Anterior cingulate cortex (tissue), 58 donors: ENCODE data around the gene SBF2.
A peak's percentile ranks its signal among the peaks of the same experiment; 100 is the strongest.
"Not testable (repeated sequence)": the region's sequence is repeated elsewhere in the genome, so short reads cannot be mapped to it uniquely, and the experiment has no call there.

Experiments
- DNase-seq, 58 donors: peaks; one replicate each; lab custom pipeline; 2025; lab: John Stamatoyannopoulos, UW

Gene SBF2

DNA sequence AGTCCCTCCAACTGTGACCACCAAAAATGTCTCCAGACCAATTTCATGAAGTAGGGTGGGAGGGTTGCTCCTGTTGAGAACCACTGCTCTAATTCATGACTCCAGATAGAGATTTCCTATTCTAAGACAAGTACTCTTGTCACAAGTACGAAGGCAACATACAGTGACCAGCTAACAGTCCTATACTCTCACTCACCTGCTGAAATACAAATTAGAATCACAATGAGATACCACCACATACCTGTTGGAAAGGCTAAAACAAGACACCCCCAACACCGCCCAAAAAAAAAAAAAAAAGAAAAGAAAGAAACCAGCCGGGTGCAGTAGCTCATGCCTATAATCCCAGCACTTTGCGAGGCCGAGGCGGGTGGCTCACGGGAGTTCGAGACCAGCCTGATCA, 319.6 kb downstream of the SBF2 start:
- no peak for DNase-seq

DNA sequence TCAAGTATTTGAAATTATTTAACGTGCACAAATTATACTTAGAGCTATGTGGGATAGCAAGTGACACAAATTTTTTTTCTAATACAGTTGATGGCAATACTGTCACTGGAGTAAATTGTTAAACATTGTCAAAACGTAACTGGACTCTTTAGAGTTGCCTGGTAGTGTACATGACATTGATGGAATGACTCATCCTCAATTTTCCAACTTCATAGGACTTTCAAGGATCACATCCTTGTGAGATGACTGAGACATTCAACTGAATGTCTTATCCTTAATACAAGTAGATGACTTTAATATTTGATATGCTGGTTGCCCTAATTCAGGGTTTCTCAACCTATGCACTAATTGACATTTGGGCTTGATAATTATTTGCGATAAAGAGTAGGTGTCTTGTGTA, 320.1 kb downstream of the SBF2 start:
- DNase-seq, result no peak

DNA sequence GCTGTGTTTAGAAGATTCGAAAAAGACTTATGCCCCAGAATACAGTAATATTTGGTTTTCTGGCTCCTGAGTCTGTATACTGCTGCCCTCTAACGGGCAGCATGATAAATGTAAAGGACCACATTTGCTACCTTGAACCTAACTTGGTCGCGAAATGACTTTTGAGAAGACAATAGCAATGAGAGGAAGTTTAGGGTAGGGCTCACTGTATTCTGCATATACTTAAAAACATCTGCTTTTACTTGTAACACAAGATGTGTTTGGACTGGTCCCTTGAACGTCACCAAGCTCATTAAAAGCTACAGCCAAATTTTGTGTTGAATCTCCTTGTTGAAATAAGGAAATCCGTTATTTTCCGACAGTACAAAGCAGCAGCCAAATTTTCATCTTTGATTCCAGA, 321.0 kb downstream of the SBF2 start:
- peak in 1 of 58 donors; percentile 3 for DNase-seq

DNA sequence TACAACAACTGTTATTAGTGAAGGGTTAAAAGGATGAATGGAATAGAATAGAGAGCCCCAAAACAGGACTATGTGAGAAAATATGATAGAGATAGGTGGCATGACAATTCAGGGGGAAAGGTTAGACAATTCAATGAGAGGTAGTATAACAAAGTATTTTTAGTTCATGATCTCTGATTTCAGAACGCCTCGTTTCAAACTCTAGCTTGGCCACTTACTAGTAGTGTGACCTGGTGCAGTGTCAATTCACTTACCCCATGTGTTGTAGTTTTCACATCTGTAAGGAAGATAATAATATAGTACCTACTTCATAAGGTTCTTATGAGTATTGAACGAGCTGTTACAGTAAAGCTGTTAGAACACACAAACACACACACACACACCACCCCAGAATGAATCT, 322.1 kb downstream of the SBF2 start:
- no peak for DNase-seq

DNA sequence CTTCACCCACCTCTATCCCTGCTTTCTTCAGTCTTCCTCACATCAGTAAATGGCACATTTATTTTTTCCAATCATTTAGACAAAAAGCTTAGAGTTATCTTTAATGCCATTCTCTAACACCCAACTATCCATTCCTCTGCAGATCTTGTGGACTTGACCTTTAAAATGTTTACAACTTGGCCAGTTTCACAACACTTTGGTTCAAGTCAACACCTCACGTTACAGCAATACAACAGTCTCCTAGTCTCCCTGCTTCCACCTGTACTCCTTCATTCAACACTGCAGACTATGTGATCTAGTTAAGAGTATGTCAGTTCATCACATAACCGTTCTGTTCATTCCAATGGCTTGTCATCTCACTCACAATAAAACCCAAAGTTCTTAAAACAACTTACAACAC, 325.0 kb downstream of the SBF2 start:
- no peak for DNase-seq

DNA sequence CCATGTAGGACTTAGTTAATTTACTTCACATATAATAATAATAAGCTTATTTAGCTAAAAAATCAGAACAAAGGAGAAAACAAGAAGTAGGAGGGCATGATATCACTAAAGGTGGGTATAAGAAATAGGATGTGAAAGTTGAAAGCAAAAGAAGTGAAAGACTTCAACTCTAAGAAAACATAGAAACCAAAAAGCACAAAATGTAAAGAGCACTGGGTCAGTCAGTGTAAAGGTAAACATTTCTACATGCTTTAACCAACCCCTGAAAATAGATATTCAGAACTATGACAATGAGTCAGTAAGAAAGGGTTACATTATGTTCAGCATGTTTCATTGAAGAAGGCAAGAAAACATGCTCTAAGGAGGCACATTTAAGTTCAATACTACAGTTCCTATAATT, 331.3 kb downstream of the SBF2 start:
- DNase-seq, result no peak

DNA sequence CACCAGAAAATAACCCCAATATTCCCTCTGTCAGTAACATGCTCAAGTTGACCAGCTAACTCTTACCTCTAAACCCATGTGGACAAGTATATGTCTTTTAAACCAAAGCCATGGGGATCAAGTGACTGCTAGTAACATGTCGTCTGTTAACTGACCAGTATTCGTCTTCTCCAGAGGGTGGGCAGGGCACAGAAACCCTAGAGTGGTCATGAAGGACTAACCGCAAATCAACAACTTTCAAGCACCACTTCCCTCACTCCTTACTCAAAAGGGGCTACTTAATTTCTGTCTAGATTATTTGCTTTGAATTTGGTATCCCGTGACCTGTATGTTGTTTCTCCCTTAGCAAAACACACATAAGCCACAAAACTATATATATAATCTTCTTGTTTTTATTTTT, 336.9 kb downstream of the SBF2 start:
- DNase-seq, result no peak

DNA sequence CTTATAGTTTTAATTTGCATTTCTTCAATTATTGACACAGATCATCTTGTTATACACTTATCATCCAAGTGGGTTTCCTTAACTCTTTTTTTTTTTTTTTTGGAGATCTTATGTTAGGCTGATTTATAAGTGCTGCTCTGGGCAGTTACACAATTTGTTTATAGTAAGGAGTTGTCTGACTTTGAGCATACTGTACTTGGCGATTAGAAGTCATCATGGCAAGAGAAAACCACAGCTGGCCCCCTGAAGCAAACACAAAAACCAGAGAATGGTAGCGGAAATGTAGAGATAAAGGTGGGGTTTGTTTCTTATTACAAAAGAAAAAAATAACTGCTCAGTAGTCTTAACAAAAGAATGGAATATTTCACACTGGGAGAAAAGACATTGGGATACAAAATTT, 337.5 kb downstream of the SBF2 start:
- no peak for DNase-seq

DNA sequence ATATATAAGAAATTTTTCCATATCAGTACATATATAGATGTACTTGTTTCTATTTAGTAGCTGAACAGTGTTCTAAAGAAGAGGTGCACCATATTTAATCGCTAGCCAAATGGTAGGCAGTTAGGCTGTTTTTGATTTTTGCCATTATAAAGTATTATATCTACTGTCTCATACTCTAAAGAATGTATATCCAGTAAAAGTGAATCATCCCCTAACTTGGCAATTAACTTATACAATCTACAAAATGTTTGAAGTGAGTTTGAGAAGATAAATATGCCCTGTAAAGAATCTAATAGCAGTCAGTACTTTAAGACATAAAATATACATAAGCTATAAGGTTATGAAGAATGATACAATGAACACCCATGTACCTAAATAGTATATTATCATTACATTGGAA, 338.6 kb downstream of the SBF2 start:
- DNase-seq, result no peak

DNA sequence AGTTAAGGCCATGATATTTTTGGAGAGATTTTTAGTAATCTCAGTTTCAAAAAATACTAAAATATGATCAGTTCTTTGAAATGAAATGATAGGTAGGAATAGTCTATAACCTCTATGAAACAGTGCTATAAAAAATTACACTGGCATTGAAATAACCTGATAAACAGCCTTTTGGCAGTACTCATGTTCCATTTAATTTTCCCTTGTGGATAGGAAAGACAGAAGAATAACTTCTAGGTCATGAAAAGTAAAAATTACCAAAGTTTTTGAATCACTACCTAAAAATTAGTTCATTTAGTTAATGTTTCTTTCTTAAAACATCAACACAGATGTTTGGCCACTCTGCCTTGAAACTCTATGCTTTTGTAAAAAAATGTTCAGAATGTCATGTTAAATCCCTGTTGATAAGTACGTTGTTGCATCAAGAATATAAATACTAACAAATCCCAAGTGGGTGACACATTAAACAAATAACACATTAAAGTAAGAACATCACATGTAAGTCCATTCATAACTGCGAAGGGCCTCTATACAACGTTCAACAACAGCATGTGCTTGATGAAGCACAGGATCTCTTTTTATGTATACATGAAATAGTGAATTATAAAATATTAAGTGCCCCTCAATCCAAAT, 339.9 kb downstream of the SBF2 start:
- no peak for DNase-seq

DNA sequence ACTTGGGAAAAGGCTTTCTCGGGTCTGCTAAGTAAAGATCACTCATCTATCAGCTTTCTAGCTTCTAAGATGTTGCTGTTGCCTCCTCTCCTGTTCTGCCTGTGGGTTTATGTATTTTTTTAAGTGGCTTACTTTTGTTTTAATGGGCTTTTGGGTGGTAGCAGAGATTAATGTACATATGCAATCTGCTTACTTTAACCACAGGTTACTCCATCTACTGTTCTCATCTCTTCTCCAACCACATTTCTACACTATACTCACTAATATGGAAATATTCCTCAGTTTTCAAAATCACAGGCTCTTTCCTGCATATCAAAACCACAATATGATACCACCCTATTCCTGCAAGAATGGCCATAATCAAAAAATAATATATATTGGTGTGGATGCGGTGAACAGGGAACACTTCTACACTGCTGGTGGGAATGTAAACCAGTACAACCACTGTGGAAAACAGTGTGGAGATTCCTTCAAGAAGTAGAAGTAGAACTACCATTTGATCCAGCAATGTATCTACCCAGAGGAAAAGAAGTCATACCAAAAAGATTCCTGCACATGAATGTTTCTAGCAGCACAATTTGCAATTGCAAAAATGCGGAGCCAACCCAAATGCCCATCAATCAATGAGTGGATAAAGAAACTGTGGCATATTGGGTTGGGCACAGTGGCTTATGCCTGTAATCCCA, 341.4 kb downstream of the SBF2 start:
- DNase-seq, result no peak

DNA sequence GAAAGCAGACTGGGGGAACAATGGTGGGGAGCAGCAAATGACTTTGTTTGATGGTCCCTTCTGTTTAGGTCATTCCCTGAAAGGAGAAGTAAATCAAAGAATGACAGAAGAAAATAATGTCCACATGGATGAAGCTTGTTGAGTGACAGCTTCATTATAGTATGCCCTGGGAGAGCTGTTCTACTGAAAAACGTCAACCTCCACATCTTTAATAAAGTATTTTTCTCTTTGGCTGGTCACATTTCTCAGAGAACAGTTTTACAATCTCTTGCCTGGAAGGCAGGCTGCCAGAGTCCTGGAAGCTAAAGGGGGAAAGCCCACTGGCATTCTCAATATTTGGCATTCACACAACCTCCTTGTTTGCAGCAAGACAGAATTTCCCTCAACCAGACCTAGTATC, 342.2 kb downstream of the SBF2 start:
- peak in 5 of 58 donors; percentile 0 to 3 (median 0) for DNase-seq

DNA sequence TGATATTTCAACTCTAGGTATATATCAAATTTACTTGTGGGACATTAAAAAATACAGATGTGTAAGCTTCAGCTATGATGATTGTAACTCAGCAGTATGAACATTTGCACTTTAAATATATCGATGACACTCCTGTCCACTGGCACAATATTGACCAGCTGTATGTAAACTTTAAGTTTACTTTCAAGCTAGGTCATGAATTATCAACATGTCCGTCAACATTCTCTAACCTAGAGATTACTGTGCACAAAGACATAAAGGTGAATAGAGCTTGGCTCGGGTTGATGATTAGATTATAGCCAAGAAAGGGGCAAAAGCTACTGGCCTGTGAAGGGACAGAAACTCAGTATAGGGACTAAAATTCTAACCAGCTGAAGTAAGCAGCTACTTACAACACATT, 343.6 kb downstream of the SBF2 start:
- no peak for DNase-seq

DNA sequence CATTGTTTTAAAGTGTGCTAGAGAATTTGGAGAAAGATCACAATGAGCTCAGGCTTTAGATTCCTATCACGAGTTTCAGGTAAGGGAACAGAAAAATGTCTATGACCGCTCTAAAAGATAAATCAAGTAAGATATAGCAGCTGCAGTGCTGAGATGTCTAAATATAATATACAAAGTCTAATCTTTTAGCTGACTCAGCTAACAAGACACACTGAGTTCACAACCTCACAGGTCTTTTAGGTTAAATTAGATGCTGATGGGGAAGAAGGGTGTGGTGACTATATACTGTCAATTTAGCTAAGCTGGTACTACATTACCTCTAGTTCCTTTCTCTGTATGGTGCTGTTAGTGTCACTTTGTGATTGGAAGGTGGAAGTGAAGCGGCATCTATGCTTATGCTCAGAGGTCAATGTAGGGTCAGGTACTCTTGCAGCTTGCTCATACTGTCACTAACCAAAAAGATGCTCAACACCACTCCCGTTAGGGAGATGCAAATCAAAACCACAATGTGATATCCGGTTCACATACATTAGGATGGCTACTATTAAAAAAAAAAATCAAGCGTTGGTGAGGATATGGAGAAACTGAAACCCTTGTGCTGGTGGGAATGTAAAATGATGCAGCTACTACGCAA, 346.7 kb downstream of the SBF2 start:
- no peak for DNase-seq

DNA sequence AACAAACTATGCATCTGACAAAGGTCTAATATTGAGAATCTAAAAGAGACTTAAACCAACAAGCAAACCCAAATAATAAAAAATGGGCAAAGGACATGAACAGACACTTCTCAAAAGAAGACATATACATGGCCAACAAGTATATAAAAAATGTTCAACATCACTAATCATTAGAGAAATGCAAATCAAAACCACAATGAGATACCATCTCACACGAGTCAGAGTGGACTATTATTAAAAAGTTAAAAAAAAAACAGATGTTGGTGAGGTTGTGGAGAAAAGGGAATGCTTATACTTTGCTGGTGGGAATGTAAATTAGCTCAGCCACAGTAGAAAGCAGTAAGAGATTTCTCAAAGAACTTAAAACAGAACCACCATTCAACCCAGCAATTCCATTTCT, 348.3 kb downstream of the SBF2 start:
- DNase-seq, result not testable (repeated sequence)

DNA sequence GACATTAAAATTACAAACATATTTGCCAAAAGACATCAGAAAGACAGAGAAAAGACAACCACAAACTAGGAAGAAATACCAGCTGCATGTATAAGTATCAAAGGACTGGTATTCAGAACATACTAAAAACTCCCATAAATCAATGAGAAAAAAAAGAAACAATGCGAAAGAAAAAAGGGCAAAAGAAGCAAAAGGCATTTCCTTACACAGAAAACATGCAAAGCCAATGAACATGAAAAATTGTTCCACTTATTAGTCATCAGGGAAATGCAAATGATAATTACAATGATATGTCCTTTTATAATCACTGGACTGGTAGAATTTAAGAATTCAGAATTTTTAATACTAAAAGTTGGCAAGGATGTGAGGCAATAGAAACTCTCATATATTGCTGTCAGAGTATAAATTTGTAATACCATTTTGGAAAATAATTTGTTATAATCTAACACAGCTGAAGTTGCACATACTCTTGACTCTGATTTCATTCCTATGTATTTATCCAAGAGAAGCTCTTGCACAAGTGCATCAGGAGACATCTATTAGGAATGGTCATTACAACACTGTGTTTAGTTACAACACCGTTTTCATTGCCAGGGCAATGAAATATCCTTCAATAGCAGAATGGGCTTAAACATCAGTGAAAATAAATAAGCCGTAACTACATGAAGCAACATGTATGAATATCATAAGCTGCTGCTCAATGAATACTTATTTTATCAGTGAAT, 350.5 kb downstream of the SBF2 start:
- DNase-seq, result no peak

DNA sequence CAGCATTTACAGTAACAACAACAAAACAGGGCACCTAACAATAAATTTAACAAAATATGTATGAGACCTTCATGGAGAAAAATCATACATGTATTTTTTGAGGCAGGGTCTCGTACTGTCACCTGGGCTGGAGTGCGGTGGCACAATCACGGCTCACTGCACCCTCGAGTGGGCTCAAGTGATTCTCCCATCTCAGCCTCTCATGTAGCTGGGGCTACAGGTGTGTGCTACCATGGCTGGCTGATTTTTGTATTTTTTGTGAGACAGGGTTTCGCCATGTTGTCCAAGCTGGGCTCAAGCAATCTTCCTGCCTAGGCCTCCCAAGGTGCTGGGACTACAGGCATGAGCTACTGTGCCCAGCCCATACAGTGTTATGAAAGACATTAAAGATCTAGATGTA, 352.0 kb downstream of the SBF2 start:
- no peak for DNase-seq

DNA sequence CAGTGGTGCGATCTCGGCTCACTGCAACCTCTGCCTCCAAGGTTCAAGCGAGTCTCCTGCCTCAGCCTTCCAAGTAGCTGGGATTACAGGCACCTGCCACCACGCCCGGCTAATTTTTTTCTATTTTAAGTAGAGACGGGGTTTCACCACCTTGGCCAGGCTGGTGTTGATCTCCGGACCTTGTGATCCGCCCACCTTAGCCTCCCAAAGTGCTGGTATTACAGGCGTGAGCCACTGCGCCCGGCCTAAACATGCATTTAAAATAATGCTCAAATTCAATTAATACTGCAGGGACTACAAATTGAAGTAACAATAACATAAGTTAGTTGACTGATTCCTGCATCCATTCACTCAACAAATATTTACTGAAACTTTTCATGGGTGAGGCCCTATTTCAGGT, 354.9 kb downstream of the SBF2 start:
- DNase-seq, result not testable (repeated sequence)

DNA sequence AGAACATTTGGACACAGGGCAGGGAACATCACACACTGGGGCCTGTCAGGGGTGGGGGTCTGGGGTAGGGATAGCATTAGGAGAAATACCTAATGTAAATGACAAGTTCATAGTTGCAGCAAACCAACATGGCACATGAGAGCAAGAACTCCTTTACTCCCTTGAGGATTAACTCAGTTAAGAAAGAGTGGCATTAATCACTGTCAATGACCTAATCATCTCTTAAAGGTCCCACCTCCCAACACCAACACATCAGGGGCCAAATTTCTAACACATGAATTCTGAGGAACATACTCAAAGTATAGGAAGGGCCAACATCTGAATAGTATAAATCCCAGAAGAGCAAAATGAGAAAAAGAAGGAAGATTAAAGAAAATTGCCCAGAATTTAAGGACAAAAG, 357.3 kb downstream of the SBF2 start:
- no peak for DNase-seq

DNA sequence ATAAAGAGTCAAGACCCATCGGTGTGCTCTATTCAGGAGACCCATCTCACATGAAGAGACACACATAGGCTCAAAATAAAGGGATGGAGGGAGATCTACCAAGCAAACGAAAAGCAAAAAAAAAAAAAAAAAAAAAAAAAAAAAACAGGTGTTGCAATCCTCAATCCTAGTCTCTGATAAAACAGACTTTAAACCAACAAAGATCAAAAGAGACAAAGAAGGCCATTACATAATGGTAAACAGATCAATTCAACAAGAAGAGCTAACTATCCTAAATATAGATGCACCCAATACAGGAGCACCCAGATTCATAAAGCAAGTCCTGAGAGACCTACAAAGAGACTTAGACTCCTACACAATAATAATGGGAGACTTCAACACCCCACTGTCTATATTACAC, 361.2 kb downstream of the SBF2 start:
- not testable (repeated sequence) for DNase-seq

DNA sequence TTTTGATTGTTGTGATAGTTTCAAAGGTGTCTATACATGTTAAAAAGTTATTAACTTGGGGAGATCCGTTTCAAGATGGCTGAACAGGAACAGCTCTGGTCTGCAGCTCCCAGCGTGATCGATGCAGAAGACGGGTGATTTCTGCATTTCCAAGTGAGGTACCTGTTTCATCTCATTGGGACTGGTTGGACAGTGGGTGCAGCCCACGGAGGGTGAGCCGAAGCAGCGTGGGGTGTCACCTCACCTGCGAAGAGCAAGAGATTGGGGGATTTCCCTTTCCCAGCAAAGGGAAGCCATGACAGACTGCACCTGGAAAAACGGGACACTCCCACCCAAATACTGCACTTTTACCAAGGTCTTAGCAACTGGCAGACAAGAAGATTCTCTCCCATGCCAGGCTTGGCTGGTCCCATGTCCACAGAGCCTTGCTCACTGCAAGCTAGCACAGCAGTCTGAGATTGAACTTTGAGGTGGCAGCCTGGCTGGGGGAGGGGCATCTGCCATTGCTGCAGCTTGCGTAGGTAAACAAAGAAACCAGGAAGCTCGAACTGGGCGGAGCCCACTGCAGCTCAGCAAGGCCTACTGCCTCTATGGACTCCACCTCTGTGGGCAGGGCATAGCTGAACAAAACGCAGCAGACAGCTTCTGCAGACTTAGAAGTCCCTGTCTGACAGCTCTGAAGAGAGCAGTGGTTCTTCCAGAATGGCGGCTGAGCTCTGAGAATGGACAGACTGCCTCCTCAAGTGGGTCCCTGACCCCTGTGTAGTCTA, 363.3 kb downstream of the SBF2 start:
- DNase-seq, result not testable (repeated sequence)
